NCI-H2171 (cell line): ENCODE data around the gene RXRB.
"Not testable (repeated sequence)": the region's sequence is repeated elsewhere in the genome, so short reads cannot be mapped to it uniquely, and the experiment has no call there.

Source experiments
- DNase-seq: peaks from one replicate; lab custom pipeline; 2025; lab: John Stamatoyannopoulos, UW

Gene RXRB

GRCh38 chr6:33200219-33201146, at the start of gene RXRB, which contains the start of gene SLC39A7:
TSS of gene RXRB (minus strand) at chr6:33200665. CDS start at chr6:33200476, 189 bp downstream.
TSS of gene SLC39A7 (plus strand) at chr6:33200867. CDS start at chr6:33201246, 379 bp downstream.
- peak; percentile 98 for DNase-seq

GRCh38 chr6:33249732-33250630, 49.5 kb upstream of the RXRB start:
- DNase-seq: no peak

- DNase-seq: peak; percentile 98
Observed at GRCh38 chr6:33248932-33249731, 48.7 kb upstream of the RXRB start.

- peak; percentile 51 for DNase-seq
Observed at GRCh38 chr6:33248643-33248931, 48.1 kb upstream of the RXRB start.

- DNase-seq: peak; percentile 83
Observed at GRCh38 chr6:33247977-33248642, 47.6 kb upstream of the RXRB start.

- no peak for DNase-seq
Observed at GRCh38 chr6:33243476-33243875, 43.0 kb upstream of the RXRB start.

GRCh38 chr6:33241968-33242367, 41.5 kb upstream of the RXRB start:
- DNase-seq: no peak

- no peak for DNase-seq
Observed at GRCh38 chr6:33237741-33238140, 37.3 kb upstream of the RXRB start.

GRCh38 chr6:33236852-33237251, 36.4 kb upstream of the RXRB start:
- no peak for DNase-seq

GRCh38 chr6:33236328-33236727, 35.9 kb upstream of the RXRB start:
- DNase-seq: no peak

- peak; percentile 90 for DNase-seq
Observed at GRCh38 chr6:33235221-33235634, 34.8 kb upstream of the RXRB start.

- not testable (repeated sequence) for DNase-seq
Observed at GRCh38 chr6:33226503-33227120, 26.1 kb upstream of the RXRB start.

- DNase-seq: no peak
Observed at GRCh38 chr6:33217681-33218080, 17.2 kb upstream of the RXRB start.

- DNase-seq: no peak
Observed at GRCh38 chr6:33217246-33217645, 16.8 kb upstream of the RXRB start.

GRCh38 chr6:33216117-33216649, 15.7 kb upstream of the RXRB start:
- DNase-seq: no peak

- DNase-seq: no peak
Observed at GRCh38 chr6:33215271-33216116, 15.0 kb upstream of the RXRB start.

- no peak for DNase-seq
Observed at GRCh38 chr6:33213989-33214335, 13.5 kb upstream of the RXRB start.

- peak; percentile 30 for DNase-seq
Observed at GRCh38 chr6:33213166-33213988, 12.9 kb upstream of the RXRB start.

- DNase-seq: no peak
Observed at GRCh38 chr6:33212857-33213165, 12.3 kb upstream of the RXRB start.
